HEK293T (cell line): Measurements from ENCODE around the gene GNAL.
"Not testable (repeated sequence)": the region's sequence is repeated elsewhere in the genome, so short reads cannot be mapped to it uniquely, and the experiment has no call there.

Source experiments
- ARNT ChIP-seq: fragments of 450-650 bp; IDR thresholded peaks from 2 replicates; pipeline ENCODE4 v1.6.1; 2017; ENCODE audit warnings: mild to moderate bottlenecking
- BHLHE40 ChIP-seq: fragments of 450-650 bp; IDR thresholded peaks from 2 replicates; pipeline ENCODE4 v1.6.1; 2016; ENCODE audit warnings: mild to moderate bottlenecking, moderate library complexity, borderline replicate concordance
- CTBP1 ChIP-seq: fragments of 450-650 bp; IDR thresholded peaks from 2 replicates; pipeline ENCODE4 v1.6.1; 2016; ENCODE audit warnings: borderline replicate concordance
- ELF4 ChIP-seq: fragments of 450-650 bp; IDR thresholded peaks from 2 replicates; pipeline ENCODE4 v1.6.1; 2017; ENCODE audit warnings: antibody characterized with exemption
- FOXA1 ChIP-seq: fragments of 450-650 bp; IDR thresholded peaks from 2 replicates; pipeline ENCODE4 v1.6.1; 2016; ENCODE audit warnings: mild to moderate bottlenecking
- FOXK2 ChIP-seq: fragments of 450-650 bp; IDR thresholded peaks from 2 replicates; pipeline ENCODE4 v1.6.1; 2016; ENCODE audit warnings: mild to moderate bottlenecking
- HDGF ChIP-seq: fragments of 450-650 bp; IDR thresholded peaks from 2 replicates; pipeline ENCODE4 v1.6.1; 2017; ENCODE audit warnings: antibody characterized with exemption, borderline replicate concordance
- L3MBTL2 ChIP-seq: fragments of 450-650 bp; conservative IDR thresholded peaks from 2 replicates; pipeline ENCODE4 v1.6.1; 2016; ENCODE audit warnings: mild to moderate bottlenecking
- NFRKB ChIP-seq: fragments of 450-650 bp; IDR thresholded peaks from 2 replicates; pipeline ENCODE4 v1.6.1; 2016; ENCODE audit warnings: mild to moderate bottlenecking, moderate library complexity
- SP1 ChIP-seq: fragments of 450-650 bp; IDR thresholded peaks from 2 replicates; pipeline ENCODE4 v1.6.1; 2017
- SUZ12 ChIP-seq: fragments of 450-650 bp; IDR thresholded peaks from 2 replicates; pipeline ENCODE4 v1.6.1; 2016; ENCODE audit warnings: mild to moderate bottlenecking
- TARDBP ChIP-seq: fragments of 450-650 bp; IDR thresholded peaks from 2 replicates; pipeline ENCODE4 v1.6.1; 2016
- ZNF384 ChIP-seq: fragments of 450-650 bp; IDR thresholded peaks from 2 replicates; pipeline ENCODE4 v1.6.1; 2016

DNA sequence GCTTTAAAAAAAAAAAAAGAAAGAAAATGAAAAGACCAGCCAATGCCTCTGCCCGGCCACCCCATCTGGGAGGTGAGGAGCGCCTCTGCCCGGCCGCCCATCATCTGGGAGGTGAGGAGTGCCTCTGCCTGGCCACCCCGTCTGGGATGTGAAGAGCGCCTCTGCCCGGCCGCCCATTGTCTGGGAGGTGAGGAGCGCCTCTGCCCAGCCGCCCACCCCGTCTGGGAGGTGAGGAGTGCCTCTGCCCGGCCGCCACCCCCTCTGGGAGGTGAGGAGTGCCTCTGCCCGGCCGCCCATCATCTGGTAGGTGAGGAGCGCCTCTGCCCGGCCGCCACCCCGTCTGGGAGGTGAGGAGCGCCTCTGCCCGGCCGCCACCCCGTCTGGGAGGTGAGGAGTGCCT lies 41.8 kb upstream of the GNAL start:
- TF ChIP-seq ELF4, ZNF384, SUZ12, BHLHE40, FOXK2, NFRKB, L3MBTL2, TARDBP, CTBP1, FOXA1, SP1, ARNT, HDGF: not testable (repeated sequence)
